Measurements from ENCODE around the gene CCDC92B.
"Not testable (repeated sequence)": the region's sequence is repeated elsewhere in the genome, so short reads cannot be mapped to it uniquely, and the experiment has no call there.

The CCDC92B gene

DNA sequence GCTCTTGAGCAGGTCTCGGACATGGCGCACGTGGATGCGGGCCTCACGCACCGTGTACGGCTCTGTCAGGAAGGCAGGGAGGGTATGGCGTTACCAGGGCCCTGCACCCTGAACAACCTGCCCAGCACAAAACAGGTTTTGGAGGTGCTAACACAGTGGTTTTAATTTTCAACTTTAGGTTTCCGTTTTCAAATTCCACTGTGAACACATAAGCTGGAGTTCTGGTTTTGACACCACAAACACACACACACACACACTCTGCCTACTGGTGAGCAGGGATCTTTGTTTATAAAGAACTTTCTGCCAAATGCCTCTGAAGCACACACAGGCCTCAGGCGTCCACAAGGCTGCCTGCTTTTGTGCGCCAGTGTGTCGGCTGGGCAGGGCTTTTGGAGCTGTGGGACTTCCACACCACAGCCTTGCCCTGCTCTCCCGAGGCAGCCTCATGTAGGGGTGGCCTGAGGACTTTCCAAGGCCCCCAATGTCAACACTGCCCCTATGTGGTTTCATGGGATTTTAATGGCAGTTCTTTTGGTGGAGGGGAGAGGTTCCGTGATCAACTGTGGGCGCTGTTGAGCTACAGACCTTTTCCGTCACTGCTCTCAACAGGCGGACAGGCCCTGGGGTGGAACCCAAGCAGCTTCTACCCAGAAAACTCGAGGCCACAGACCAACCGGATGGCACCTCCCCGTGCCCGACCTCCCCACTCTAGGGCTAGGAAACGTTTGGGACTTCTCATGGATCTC lies 47.3 kb downstream of the CCDC92B start:
- no peak for DNase-seq

DNA sequence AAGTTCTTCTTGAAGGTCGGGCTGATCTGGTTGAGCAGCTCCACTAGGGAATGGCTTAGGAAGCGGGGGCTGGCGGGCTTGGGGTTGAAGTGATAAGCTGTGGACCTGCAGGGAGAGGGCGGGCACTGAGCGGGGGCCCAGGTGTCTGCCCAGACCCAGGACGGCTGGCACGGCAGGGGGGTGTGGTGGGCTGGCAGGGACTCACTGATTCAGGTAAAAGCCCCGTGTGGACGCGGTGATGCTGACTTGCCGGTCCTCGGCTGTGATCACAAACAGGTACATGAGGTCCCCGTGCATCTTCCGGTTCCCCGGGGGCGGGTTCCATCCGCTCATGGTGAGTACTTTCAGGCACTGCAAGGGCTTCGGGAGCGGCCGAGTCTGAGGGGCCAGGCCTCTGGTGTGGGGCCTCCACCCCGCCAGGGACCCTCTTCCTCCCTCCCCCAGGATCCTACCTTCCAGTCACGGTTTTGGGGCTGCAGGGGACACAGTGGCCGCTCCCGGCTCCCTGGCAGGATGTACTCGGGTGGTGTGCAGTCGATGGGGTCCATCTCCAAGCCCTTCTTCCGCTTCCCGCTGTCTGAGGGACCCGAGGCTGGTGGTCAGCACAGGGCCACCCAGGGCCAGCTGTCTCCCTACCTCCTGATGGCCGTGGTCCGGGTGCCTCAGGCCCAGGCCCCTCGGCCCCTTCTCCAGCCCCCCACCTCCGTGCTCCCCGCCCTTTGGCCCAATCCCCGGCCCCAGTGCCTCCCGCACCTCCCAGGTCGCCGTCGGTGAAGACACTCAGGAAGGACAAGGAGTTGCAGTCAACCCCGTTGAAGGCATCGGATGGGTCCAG lies 48.1 kb downstream of the CCDC92B start:
- no peak for DNase-seq

DNA sequence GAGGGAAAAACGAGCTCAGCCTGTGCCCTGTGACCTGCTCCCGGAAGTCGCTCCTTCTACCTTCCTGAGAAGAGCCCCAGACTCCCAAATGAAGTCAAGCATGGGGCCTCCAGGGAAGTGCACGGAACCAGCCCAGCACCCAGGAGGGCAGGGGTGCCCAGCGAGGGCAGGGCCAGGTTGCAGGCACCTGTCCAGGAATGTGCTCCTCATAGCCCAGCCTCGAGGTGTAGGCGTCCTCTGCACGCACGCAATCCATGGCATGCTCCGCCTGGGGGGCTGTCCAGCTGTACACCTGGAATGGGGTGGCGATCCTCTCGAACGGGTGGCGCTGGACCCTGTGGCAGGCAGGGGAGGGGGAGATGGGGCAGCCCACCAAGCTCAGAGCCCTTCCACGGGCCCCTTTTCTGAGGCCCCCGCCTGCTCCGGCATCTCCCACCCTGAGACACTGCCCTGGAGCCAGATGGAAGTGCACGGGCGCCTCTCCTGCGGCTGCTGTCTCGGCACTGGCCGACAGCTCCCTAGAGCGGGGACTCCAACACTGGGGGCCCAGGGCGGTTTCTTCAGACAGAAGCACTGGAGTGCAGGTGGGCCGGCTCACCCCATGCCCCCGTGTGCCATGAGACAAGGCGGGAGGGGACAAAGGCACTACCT lies 48.8 kb downstream of the CCDC92B start:
- no peak for DNase-seq

GRCh38 chr17:2700030-2700490 lies 49.4 kb downstream of the CCDC92B start:
- no peak for DNase-seq

GRCh38 chr17:2699216-2699805 lies 50.1 kb downstream of the CCDC92B start:
- not testable (repeated sequence) for DNase-seq

- DNase-seq = no peak
These were observed 51.8 kb downstream of the CCDC92B start for GRCh38 chr17:2697611-2698162.

GRCh38 chr17:2695961-2696760 lies 53.3 kb downstream of the CCDC92B start:
- no peak for DNase-seq

- no peak for DNase-seq
These were observed 54.0 kb downstream of the CCDC92B start for GRCh38 chr17:2695243-2695960.

DNA sequence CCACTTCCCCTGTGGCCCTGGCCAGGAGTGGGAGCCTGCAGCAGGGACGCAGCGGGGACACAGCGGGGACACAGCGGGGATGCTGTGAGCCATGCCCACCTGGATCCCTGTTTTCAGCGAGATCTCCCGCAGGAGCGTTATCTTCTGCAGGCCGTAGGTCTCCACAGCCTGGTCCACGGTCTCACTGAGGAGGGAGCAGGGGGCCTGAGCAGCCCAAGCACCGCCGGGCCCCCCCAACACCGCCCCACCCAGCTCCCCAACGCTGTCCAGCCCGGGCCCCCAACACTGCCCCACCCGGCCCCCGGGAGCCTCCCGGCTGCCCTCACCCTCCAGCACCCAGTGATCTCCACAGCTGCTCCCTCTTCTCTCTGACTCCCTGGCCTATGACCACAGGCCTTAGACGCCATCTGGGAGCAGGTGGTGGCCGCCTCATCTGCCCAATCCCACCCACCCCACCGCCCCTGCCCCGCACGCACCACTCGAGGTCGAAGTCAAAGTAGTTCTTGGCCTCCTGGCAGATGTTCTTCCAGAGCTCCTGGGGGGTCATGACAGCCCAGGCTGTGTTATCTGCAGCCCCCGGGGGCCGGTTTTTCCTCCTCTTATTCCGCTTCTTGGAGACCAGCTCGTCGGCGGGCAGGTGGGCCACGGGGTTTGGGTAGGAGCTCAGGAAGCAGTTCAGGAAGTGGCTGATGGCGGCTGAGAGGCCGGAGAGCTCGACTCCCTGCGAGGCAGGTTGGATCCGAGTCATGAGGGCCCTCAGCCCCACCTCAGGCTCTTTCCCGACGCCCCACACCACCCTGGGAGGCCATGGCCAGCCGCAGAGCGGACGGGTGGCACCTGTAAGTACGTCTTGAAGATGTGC lies 54.8 kb downstream of the CCDC92B start:
- no peak for DNase-seq

GRCh38 chr17:2693561-2694380 lies 55.7 kb downstream of the CCDC92B start:
- no peak for DNase-seq

GRCh38 chr17:2692781-2693135 lies 56.7 kb downstream of the CCDC92B start:
- no peak for DNase-seq

DNA sequence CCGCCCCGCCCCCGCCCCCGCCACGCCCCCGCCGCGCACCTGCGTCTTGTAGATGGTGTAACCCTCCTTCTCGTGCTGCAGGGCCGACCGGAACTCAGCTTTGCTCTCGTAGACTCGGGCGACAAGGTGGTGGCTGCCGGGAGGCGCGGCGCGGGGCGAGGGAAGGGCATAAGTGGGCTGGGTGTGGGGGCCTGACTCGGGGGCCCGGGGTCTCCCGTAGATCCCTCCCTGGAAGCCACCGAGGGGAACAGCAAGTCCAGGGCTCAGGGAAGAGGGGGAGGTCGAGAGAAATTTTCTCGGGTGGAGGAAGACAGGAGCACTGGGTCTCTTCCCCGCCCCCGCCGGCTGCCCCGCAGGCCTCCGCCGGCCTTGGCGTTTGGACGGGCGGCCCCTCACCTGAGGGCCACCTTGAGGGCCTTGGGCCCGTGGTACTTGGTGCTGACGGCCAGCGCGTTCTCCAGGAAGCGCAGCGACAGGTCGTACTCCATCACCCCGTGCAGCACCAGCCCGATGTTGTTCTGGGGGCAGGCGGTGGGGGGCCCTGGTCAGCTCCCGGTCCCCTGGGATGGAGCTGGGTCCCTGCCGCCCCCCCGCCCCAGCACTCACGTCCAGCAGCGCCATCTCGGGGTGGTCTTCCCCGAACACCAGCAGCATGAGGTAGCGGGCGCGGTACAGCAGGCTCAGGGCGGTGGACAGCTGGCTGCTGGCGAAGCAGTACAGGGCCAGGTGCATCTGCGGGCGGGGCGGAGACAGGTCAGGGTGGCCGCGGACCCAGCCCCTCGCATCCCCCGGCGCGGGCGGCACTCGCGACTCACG lies 57.3 kb downstream of the CCDC92B start:
- no peak for DNase-seq

DNA sequence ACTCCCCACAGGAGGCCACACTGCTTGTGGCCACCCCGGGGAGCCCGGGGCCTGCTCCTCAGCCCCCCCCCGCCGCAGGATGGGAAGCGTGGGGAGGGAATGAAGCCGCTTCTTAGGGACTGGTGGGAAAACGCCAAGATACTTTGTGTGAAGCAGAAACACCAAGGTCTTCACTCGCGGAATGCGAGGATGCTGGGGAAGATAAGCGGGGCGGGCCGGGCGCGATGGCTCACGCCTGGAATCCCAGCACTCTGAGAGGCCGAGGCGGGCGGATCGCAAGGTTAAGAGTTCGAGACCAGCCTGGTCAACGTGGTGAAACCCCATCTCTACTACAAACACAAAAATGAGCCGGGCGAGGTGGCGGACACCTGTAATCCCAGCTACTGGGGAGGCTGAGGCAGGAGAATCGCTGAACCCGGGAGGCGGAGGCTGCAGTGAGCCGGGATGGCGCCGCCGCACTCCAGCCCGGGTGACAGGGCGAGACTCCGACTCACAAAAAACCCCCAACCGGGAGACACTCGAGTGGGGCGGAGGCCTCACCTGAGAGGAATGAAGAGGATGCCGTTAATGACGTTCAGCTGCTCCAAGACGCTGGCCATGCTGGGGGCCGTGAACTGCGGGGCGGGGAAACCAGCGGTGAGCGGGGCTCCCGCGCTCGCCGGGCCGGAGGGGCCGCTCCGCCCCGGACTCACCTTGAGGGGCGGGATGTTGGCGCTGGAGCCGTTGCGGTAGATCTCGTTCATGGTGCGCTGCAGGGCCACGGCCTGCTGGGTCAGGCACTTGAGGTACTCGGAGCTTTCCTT lies 58.2 kb downstream of the CCDC92B start:
- no peak for DNase-seq

GRCh38 chr17:2690165-2691068 lies 59.0 kb downstream of the CCDC92B start:
- DNase-seq = no peak

GRCh38 chr17:2689411-2690164 lies 59.9 kb downstream of the CCDC92B start:
- no peak for DNase-seq
